Loucy (cell line): Measurements from ENCODE around the gene CERK.

Source experiments
- H2AFZ ChIP-seq: fragments of 200-600 bp; sonication (generic); 2 replicates; pipeline ENCODE4 v1.6.0; 2016; ENCODE audit warnings: antibody characterized with exemption, mild to moderate bottlenecking, low read length, moderate library complexity
- H3F3A ChIP-seq: fragments of 200-600 bp; 2 replicates; pipeline ENCODE4 v1.6.0; 2016; ENCODE audit warnings: antibody characterized with exemption, low read depth, mild to moderate bottlenecking
- H3K27me3 ChIP-seq: fragments of 200-600 bp; sonication (generic); 2 replicates; pipeline ENCODE4 v1.6.1; 2014; ENCODE audit warnings: low read length, mild to moderate bottlenecking; ENCODE audit not compliant: insufficient read depth, poor library complexity, severe bottlenecking
- H3K36me3 ChIP-seq: fragments of 200-600 bp; sonication (generic); 2 replicates; pipeline ENCODE4 v1.6.1; 2016; ENCODE audit warnings: low read length; ENCODE audit not compliant: insufficient read depth
- H3K4me1 ChIP-seq: fragments of 200-600 bp; sonication (generic); 2 replicates; pipeline ENCODE4 v1.5.1; 2014; ENCODE audit warnings: low read length, mild to moderate bottlenecking; ENCODE audit not compliant: insufficient read depth, poor library complexity, severe bottlenecking
- H3K4me2 ChIP-seq: fragments of 200-600 bp; sonication (generic); 2 replicates; pipeline ENCODE4 v1.6.0; 2014; ENCODE audit warnings: antibody characterized with exemption, low read length, low read depth, mild to moderate bottlenecking; ENCODE audit not compliant: poor library complexity, severe bottlenecking
- H3K4me3 ChIP-seq: fragments of 200-600 bp; sonication (generic); 2 replicates; pipeline ENCODE4 v1.5.1; 2014; ENCODE audit warnings: low read length, mild to moderate bottlenecking, mixed read lengths; ENCODE audit not compliant: poor library complexity, severe bottlenecking
- H3K79me2 ChIP-seq: fragments of 200-600 bp; sonication (generic); 2 replicates; pipeline ENCODE4 v1.6.1; 2014; ENCODE audit warnings: low read length; ENCODE audit not compliant: insufficient read depth
- H3K9ac ChIP-seq: fragments of 200-600 bp; sonication (generic); 2 replicates; pipeline ENCODE4 v1.6.0; 2014; ENCODE audit warnings: mild to moderate bottlenecking, low read depth, low read length, moderate library complexity; ENCODE audit not compliant: poor library complexity, severe bottlenecking
- H3K9me2 ChIP-seq: fragments of 200-600 bp; sonication (generic); replicated peaks from 2 replicates; pipeline ENCODE4 v1.6.1; 2016; ENCODE audit warnings: low read depth, low read length, mixed read lengths
- H3K9me3 ChIP-seq: fragments of 200-600 bp; sonication (generic); 2 replicates; pipeline ENCODE4 v1.6.1; 2014; ENCODE audit warnings: mild to moderate bottlenecking, antibody characterized with exemption, low read length, low read depth; ENCODE audit not compliant: insufficient read depth
- H4K20me1 ChIP-seq: fragments of 200-600 bp; sonication (generic); 2 replicates; pipeline ENCODE4 v1.6.0; 2014; ENCODE audit warnings: antibody characterized with exemption, low read length, mild to moderate bottlenecking; ENCODE audit not compliant: insufficient read depth, poor library complexity, severe bottlenecking
- CTCF ChIP-seq: fragments of 200-600 bp; sonication (generic); conservative IDR thresholded peaks from 2 replicates; pipeline ENCODE4 v1.5.1; 2014; ENCODE audit warnings: mild to moderate bottlenecking, antibody characterized with exemption, low read length
- EZH2phosphoT487 ChIP-seq: fragments of 200-600 bp; IDR thresholded peaks from 2 replicates; pipeline ENCODE4 v1.6.1; 2018; ENCODE audit warnings: antibody characterized with exemption, mild to moderate bottlenecking, moderate library complexity, borderline replicate concordance

Gene CERK

GRCh38 chr22:46663001-46663400 is 75.1 kb downstream of the CERK start:
- no peak overlapping the region for H2AFZ ChIP-seq
- H4K20me1 ChIP-seq: no peaks in the 10 kb centered on the region
- H3K27me3 ChIP-seq: no peaks in the 10 kb centered on the region
- H3K9me3 ChIP-seq: no peaks in the 10 kb centered on the region
- no peak for TF ChIP-seq EZH2phosphoT487
- TF ChIP-seq CTCF: no peak
- no peaks in the 10 kb centered on the region for H3F3A ChIP-seq
- no peak overlapping the region for H3K4me2 ChIP-seq
- H3K9me2 ChIP-seq: no peaks in the 10 kb centered on the region
- no peaks in the 10 kb centered on the region for H3K79me2 ChIP-seq
- no peaks in the 10 kb centered on the region for H3K4me1 ChIP-seq
- peaks cover 26% of the 10 kb centered on the region; the same call in 1 of the 2 replicates for H3K36me3 ChIP-seq
- H3K4me3 ChIP-seq: no peak overlapping the region
- no peak overlapping the region for H3K9ac ChIP-seq

- no peaks in the 10 kb centered on the region for H3K79me2 ChIP-seq
- no peaks in the 10 kb centered on the region for H3K9me2 ChIP-seq
- H3K4me2 ChIP-seq: no peak overlapping the region
- H3K9me3 ChIP-seq: no peaks in the 10 kb centered on the region
- no peaks in the 10 kb centered on the region for H3F3A ChIP-seq
- no peak overlapping the region for H3K4me3 ChIP-seq
- H4K20me1 ChIP-seq: no peaks in the 10 kb centered on the region
- no peak overlapping the region for H2AFZ ChIP-seq
- H3K27me3 ChIP-seq: no peaks in the 10 kb centered on the region
- H3K9ac ChIP-seq: no peak overlapping the region
- TF ChIP-seq CTCF (no peak), EZH2phosphoT487 (no peak)
- H3K4me1 ChIP-seq: no peaks in the 10 kb centered on the region
- H3K36me3 ChIP-seq: peaks cover 21% of the 10 kb centered on the region; the same call in 1 of the 2 replicates
These were observed 75.8 kb downstream of the CERK start for GRCh38 chr22:46662226-46662625.

- peaks cover 18% of the 10 kb centered on the region; the same call in 1 of the 2 replicates for H3K36me3 ChIP-seq
- no peaks in the 10 kb centered on the region for H3K9me3 ChIP-seq
- no peak overlapping the region for H3K4me2 ChIP-seq
- no peaks in the 10 kb centered on the region for H3F3A ChIP-seq
- H3K27me3 ChIP-seq: no peaks in the 10 kb centered on the region
- no peak overlapping the region for H3K9ac ChIP-seq
- no peaks in the 10 kb centered on the region for H3K9me2 ChIP-seq
- H3K79me2 ChIP-seq: no peaks in the 10 kb centered on the region
- no peaks in the 10 kb centered on the region for H3K4me1 ChIP-seq
- H3K4me3 ChIP-seq: no peak overlapping the region
- no peak for TF ChIP-seq EZH2phosphoT487
- no peak for TF ChIP-seq CTCF
- H2AFZ ChIP-seq: no peak overlapping the region
- H4K20me1 ChIP-seq: no peaks in the 10 kb centered on the region
These were observed 76.7 kb downstream of the CERK start for GRCh38 chr22:46661221-46661851.
